SK-N-DZ (cell line): Measurements from ENCODE around the gene OR5H14. TPM values are rescaled to one million over a fixed set of nuclear protein-coding genes. Genes with fewer than 3 reads are reported as not detected.
A peak's percentile ranks its signal among the peaks of the same experiment; 100 is the strongest.
"Not testable (repeated sequence)": the region's sequence is repeated elsewhere in the genome, so short reads cannot be mapped to it uniquely, and the experiment has no call there.

Experiments used
- DNase-seq: peaks from one replicate; pipeline ENCODE4 v3.0.0-alpha.2; 2015; ENCODE audit warnings: low spot score
- polyA plus RNA-seq, 2 experiments: library from polyadenylated mRNA; depleted of rRNA; stranded (reverse); fragments of >200 nt; gene quantifications; 2 replicates each; pipeline ENCODE4 v1.2.3, GENCODE V29; 2014

OR5H14 gene
- polyA plus RNA-seq (2014; cell fraction: cytosol; rRNA removed): not detected in 2 replicates
- polyA plus RNA-seq (2014; cell fraction: nucleus; rRNA removed): not detected in 2 replicates

GRCh38 chr3:98147179-98147578 lies at the start of gene OR5H14:
Gene OR5H14, plus strand, starts transcription at chr3:98147479. Its CDS starts 1,907 bp downstream, at chr3:98149386.
- DNase-seq: no peak

- DNase-seq: peak; percentile 15
Observed at GRCh38 chr3:98099848-98100247, 47.4 kb upstream of the OR5H14 start.

GRCh38 chr3:98108162-98108561 lies 39.1 kb upstream of the OR5H14 start:
- no peak for DNase-seq

- DNase-seq: no peak
Observed at GRCh38 chr3:98109807-98110549, 37.3 kb upstream of the OR5H14 start.

- no peak for DNase-seq
Observed at GRCh38 chr3:98110550-98110908, 36.8 kb upstream of the OR5H14 start.

- DNase-seq: no peak
Observed at GRCh38 chr3:98114264-98114663, 33.0 kb upstream of the OR5H14 start.

GRCh38 chr3:98115717-98116116 lies 31.6 kb upstream of the OR5H14 start:
- no peak for DNase-seq

- DNase-seq: no peak
Observed at GRCh38 chr3:98130421-98130820, 16.9 kb upstream of the OR5H14 start, which contains the start of gene OR5H1. Gene OR5H1, plus strand, starts transcription at chr3:98130721. Its CDS starts 1,977 bp downstream, at chr3:98132698.

- peak; percentile 81 for DNase-seq
Observed at GRCh38 chr3:98136631-98137030, 10.6 kb upstream of the OR5H14 start.

GRCh38 chr3:98137826-98138557 lies 9.3 kb upstream of the OR5H14 start:
- DNase-seq: peak; percentile 69

- DNase-seq: no peak
Observed at GRCh38 chr3:98140531-98140930, 6.7 kb upstream of the OR5H14 start.

- DNase-seq: no peak
Observed at GRCh38 chr3:98148751-98149150, 1.5 kb downstream of the OR5H14 start.

- DNase-seq: not testable (repeated sequence)
Observed at GRCh38 chr3:98149456-98149855, 2.2 kb downstream of the OR5H14 start.

GRCh38 chr3:98151241-98151640 lies 4.0 kb downstream of the OR5H14 start:
- DNase-seq: no peak

GRCh38 chr3:98166396-98166795 lies 19.1 kb downstream of the OR5H14 start, which contains the start of gene OR5H15:
Gene OR5H15, plus strand, starts transcription at chr3:98166696. Its CDS starts 2,004 bp downstream, at chr3:98168700.
- DNase-seq: no peak

- no peak for DNase-seq
Observed at GRCh38 chr3:98171071-98171470, 23.8 kb downstream of the OR5H14 start.

GRCh38 chr3:98172621-98173020 lies 25.3 kb downstream of the OR5H14 start:
- DNase-seq: no peak

- no peak for DNase-seq
Observed at GRCh38 chr3:98180319-98180890, 33.1 kb downstream of the OR5H14 start.

- no peak for DNase-seq
Observed at GRCh38 chr3:98182196-98182595, 34.9 kb downstream of the OR5H14 start.

GRCh38 chr3:98185180-98185579 lies 37.9 kb downstream of the OR5H14 start:
- DNase-seq: peak; percentile 44

- DNase-seq: peak; percentile 69
Observed at GRCh38 chr3:98188545-98188944, 41.3 kb downstream of the OR5H14 start.

GRCh38 chr3:98190911-98191310 lies 43.6 kb downstream of the OR5H14 start:
- not testable (repeated sequence) for DNase-seq
